Inflammatory macrophage (primary cell): ENCODE results near the gene HERC5.
"Not testable (repeated sequence)": the region's sequence is repeated elsewhere in the genome, so short reads cannot be mapped to it uniquely, and the experiment has no call there.

Experiments
- DNase-seq, 2 donors: peaks; one replicate each; pipeline ENCODE4 v3.0.0-alpha.2; 2020 to 2022

The HERC5 gene

GRCh38 chr4:88448211-88448765 is 8.6 kb upstream of the HERC5 start:
- DNase-seq: not testable (repeated sequence)

- DNase-seq: no peak
These were observed 8.0 kb upstream of the HERC5 start for GRCh38 chr4:88448889-88449288.

GRCh38 chr4:88449290-88449689 is 7.6 kb upstream of the HERC5 start:
- no peak for DNase-seq

GRCh38 chr4:88451205-88451604 is 5.7 kb upstream of the HERC5 start:
- DNase-seq: no peak

GRCh38 chr4:88452912-88453311 is 4.0 kb upstream of the HERC5 start:
- no peak for DNase-seq

- DNase-seq: no peak
These were observed 586 bp downstream of the HERC5 start for GRCh38 chr4:88457307-88458103.

- DNase-seq: peak; percentile 28 to 81
These were observed 1.3 kb downstream of the HERC5 start for GRCh38 chr4:88458104-88458740.

- no peak for DNase-seq
These were observed 8.8 kb downstream of the HERC5 start for GRCh38 chr4:88465653-88466192.

- DNase-seq: no peak
These were observed 10.5 kb downstream of the HERC5 start for GRCh38 chr4:88467392-88467791.

GRCh38 chr4:88477229-88477860 is 20.4 kb downstream of the HERC5 start:
- no peak for DNase-seq

GRCh38 chr4:88478247-88478646 is 21.3 kb downstream of the HERC5 start:
- DNase-seq: no peak

GRCh38 chr4:88481537-88481936 is 24.6 kb downstream of the HERC5 start:
- DNase-seq: no peak

- DNase-seq: no peak
These were observed 32.3 kb downstream of the HERC5 start for GRCh38 chr4:88489100-88489761.

GRCh38 chr4:88497859-88498409 is 41.0 kb downstream of the HERC5 start:
- DNase-seq: no peak

GRCh38 chr4:88503344-88503743 is 46.4 kb downstream of the HERC5 start:
- no peak for DNase-seq

- no peak for DNase-seq
These were observed 54.3 kb downstream of the HERC5 start for GRCh38 chr4:88511236-88511635.

- no peak for DNase-seq
These were observed 57.9 kb downstream of the HERC5 start for GRCh38 chr4:88514557-88515511.

- DNase-seq: no peak
These were observed 59.8 kb downstream of the HERC5 start for GRCh38 chr4:88516746-88517145.

GRCh38 chr4:88517825-88518224 is 60.9 kb downstream of the HERC5 start:
- no peak for DNase-seq

- no peak for DNase-seq
These were observed 62.0 kb downstream of the HERC5 start for GRCh38 chr4:88518911-88519310.

- peak; percentile 47 to 57 for DNase-seq
These were observed 65.9 kb downstream of the HERC5 start for GRCh38 chr4:88522702-88523324.
